Breast epithelium (tissue), 4 donors: ENCODE measurements around the gene CIAO1. TPM values are rescaled to one million over a fixed set of nuclear protein-coding genes. Genes with fewer than 3 reads are reported as not detected.
A peak's percentile ranks its signal among the peaks of the same experiment; 100 is the strongest.

Experiments used
- DNase-seq, 2 donors: peaks; one replicate each; pipeline ENCODE4 v3.0.0-alpha.2; 2019; ENCODE audit warnings: low spot score in 2 of 2
- H3K27ac ChIP-seq, 2 donors: fragments of 200-600 bp; sonication (generic) in 1 of 2; one replicate each; pipeline ENCODE4 v1.5.1; 2016 to 2019; ENCODE audit warnings: mild to moderate bottlenecking in 1 of 2
- H3K27me3 ChIP-seq, 2 donors: fragments of 200-600 bp; sonication (generic) in 1 of 2; one replicate each; pipeline versions ENCODE4 v1.5.1 to v1.6.0; 2017 to 2019; ENCODE audit warnings: control low read depth in 1 of 2, mild to moderate bottlenecking in 1 of 2
- H3K36me3 ChIP-seq: fragments of 200-600 bp; one replicate; pipeline ENCODE4 v1.5.1; 2019
- H3K4me1 ChIP-seq, 2 donors: fragments of 200-600 bp; sonication (generic); one replicate each; pipeline ENCODE4 v1.5.1; 2016 to 2019; ENCODE audit warnings: control low read depth in 1 of 2
- H3K4me3 ChIP-seq, 3 donors: fragments of 200-600 bp; sonication (generic); 1 replicate in 2 of 3; 2 replicates in 1 of 3; pipeline ENCODE4 v1.5.1; 2016 to 2019; ENCODE audit warnings: mild to moderate bottlenecking in 3 of 3, moderate library complexity in 2 of 3
- H3K9me3 ChIP-seq, 2 donors: fragments of 200-600 bp; sonication (generic) in 1 of 2; one replicate each; pipeline ENCODE4 v1.5.1; 2016 to 2019; ENCODE audit warnings: control low read depth in 1 of 2
- POLR2A ChIP-seq: fragments of 450-650 bp; IDR thresholded peaks from one replicate; pipeline ENCODE4 v1.6.1; 2016; ENCODE audit warnings: antibody characterized with exemption, mild to moderate bottlenecking, moderate library complexity
- POLR2AphosphoS5 ChIP-seq, 3 donors: sonication (generic); formaldehyde crosslinking; IDR thresholded peaks; one replicate each; pipeline ENCODE4 v1.6.1; 2017; ENCODE audit warnings: antibody characterized with exemption in 3 of 3
- intact Hi-C: fragments of 100-400 bp; cut with DNase I; formaldehyde crosslinking; loops from one replicate; pipeline ENCODE4 v1.15.1; 2023; ENCODE audit warnings: low total_unique reads
- total RNA-seq, 3 donors: library from RNA; depleted of rRNA; stranded (reverse); fragments of >200 nt; gene quantifications; one replicate each; pipeline ENCODE4 v1.1.0, GENCODE V29; 2016
- TF ChIP-seq, protein P1 (sequence below), 3 donors: fragments of 450-650 bp; IDR thresholded peaks; one replicate each; pipeline ENCODE4 v1.5.1; 2016 to 2017; ENCODE audit warnings: antibody characterized with exemption in 3 of 3, mild to moderate bottlenecking in 3 of 3, moderate library complexity in 3 of 3

The CIAO1 gene
- total RNA-seq, 3 donors from 2014 or later = 119 to 131 (median 127) TPM

- H3K9me3 ChIP-seq = no peaks in the 10 kb centered on the region
- intact Hi-C loops = loop anchor here (10.0 kb wide), 1 partner anchor 103 kb away; no protein-coding TSS in a partner anchor
- peaks cover 10% of the 10 kb centered on the region for H3K36me3 ChIP-seq
- DNase-seq = no peak
- no peak overlapping the region for H3K27ac ChIP-seq
- no peak for TF ChIP-seq POLR2A
- no peak for TF ChIP-seq POLR2AphosphoS5 (IDR thresholded peaks at IDR 0.05)
- TF ChIP-seq, protein P1, sequence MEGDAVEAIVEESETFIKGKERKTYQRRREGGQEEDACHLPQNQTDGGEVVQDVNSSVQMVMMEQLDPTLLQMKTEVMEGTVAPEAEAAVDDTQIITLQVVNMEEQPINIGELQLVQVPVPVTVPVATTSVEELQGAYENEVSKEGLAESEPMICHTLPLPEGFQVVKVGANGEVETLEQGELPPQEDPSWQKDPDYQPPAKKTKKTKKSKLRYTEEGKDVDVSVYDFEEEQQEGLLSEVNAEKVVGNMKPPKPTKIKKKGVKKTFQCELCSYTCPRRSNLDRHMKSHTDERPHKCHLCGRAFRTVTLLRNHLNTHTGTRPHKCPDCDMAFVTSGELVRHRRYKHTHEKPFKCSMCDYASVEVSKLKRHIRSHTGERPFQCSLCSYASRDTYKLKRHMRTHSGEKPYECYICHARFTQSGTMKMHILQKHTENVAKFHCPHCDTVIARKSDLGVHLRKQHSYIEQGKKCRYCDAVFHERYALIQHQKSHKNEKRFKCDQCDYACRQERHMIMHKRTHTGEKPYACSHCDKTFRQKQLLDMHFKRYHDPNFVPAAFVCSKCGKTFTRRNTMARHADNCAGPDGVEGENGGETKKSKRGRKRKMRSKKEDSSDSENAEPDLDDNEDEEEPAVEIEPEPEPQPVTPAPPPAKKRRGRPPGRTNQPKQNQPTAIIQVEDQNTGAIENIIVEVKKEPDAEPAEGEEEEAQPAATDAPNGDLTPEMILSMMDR (IDR thresholded peaks at IDR 0.05) = no peak
- peaks cover 0 to 6% of the 10 kb centered on the region in 2 donors for H3K4me1 ChIP-seq
- no peak overlapping the region for H3K4me3 ChIP-seq
- no peaks in the 10 kb centered on the region for H3K27me3 ChIP-seq
Measured at GRCh38 chr2:96301865-96302264, 35.8 kb downstream of the CIAO1 start.

GRCh38 chr2:96304606-96305005 lies 38.6 kb downstream of the CIAO1 start:
- Histone ChIP-seq H3K27ac (peak overlapping the region in 1 of 2 donors; percentile 87), H3K9me3 (no peaks in the 10 kb centered on the region), H3K4me3 (peak overlapping the region; percentile 81 to 91 (median 90)), H3K36me3 (no peaks in the 10 kb centered on the region), H3K4me1 (peaks cover 0 to 6% of the 10 kb centered on the region in 2 donors), H3K27me3 (no peaks in the 10 kb centered on the region)
- DNase-seq = no peak
- TF ChIP-seq POLR2AphosphoS5 (IDR thresholded peaks at IDR 0.05) = no peak
- TF ChIP-seq, protein P1 (IDR thresholded peaks at IDR 0.05) = no peak
- no peak for TF ChIP-seq POLR2A
- intact Hi-C loops = loop anchor here (10.0 kb wide), 1 partner anchor 100 kb away; no protein-coding TSS in a partner anchor

- peak within 1 kb of the TSS; percentile 87 to 91 for H3K27ac ChIP-seq
- peak within 1 kb of the TSS; percentile 81 to 91 (median 90) for H3K4me3 ChIP-seq
- no peaks in the 10 kb centered on the region for H3K36me3 ChIP-seq
- intact Hi-C loops = loop anchor here (10.0 kb wide), 1 partner anchor 99 kb away; no protein-coding TSS in a partner anchor
- H3K4me1 ChIP-seq = peaks cover 0 to 6% of the 10 kb centered on the region in 2 donors
- no peaks in the 10 kb centered on the region for H3K9me3 ChIP-seq
- peak; percentile 93 to 96 (median 95) for TF ChIP-seq POLR2AphosphoS5 (IDR thresholded peaks at IDR 0.05)
- TF ChIP-seq, protein P1 (IDR thresholded peaks at IDR 0.05) = no peak
- TF ChIP-seq POLR2A = peak; percentile 81
- H3K27me3 ChIP-seq = no peaks in the 10 kb centered on the region
- peak; percentile 79 to 83 for DNase-seq
Measured at GRCh38 chr2:96305091-96305978, 39.3 kb downstream of the CIAO1 start, which contains the start of gene SNRNP200. TSS of gene SNRNP200 (minus strand) at chr2:96305546. CDS start at chr2:96305437, 109 bp downstream.

GRCh38 chr2:96305979-96306308 lies 39.9 kb downstream of the CIAO1 start:
- peak overlapping the region; percentile 81 to 91 (median 90) for H3K4me3 ChIP-seq
- H3K27me3 ChIP-seq = no peaks in the 10 kb centered on the region
- peaks cover 0 to 6% of the 10 kb centered on the region in 2 donors for H3K4me1 ChIP-seq
- H3K36me3 ChIP-seq = no peaks in the 10 kb centered on the region
- DNase-seq = no peak
- H3K9me3 ChIP-seq = no peaks in the 10 kb centered on the region
- intact Hi-C loops = loop anchor here (10.0 kb wide), 1 partner anchor 99 kb away; no protein-coding TSS in a partner anchor
- H3K27ac ChIP-seq = peak overlapping the region; percentile 87 to 91
- no peak for TF ChIP-seq POLR2A
- TF ChIP-seq POLR2AphosphoS5 (IDR thresholded peaks at IDR 0.05) = no peak

DNA sequence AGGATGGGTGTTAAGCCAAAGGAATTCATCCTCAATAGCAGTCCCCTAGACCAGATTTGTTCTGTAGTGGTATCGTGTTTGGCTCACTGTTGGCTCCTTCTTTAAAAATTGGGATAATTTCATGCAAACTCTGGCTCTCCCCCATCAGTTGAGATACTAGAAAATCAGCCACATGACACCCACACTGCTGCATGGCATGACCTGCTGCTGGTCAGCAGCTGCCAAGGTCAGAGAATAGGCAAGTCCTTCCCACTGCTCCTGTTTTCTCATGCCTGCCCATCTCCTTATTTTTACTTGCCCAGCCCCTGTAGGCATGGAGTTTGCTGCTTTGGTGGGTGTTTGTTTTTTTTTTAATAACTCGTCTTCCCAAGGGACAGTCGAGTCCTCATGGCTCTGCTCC lies 40.3 kb downstream of the CIAO1 start:
- DNase-seq = no peak
- intact Hi-C loops = loop anchor here (10.0 kb wide), 1 partner anchor 98 kb away; no protein-coding TSS in a partner anchor
- H3K4me3 ChIP-seq = peak overlapping the region in 2 of 3 donors; percentile 81 to 91
- H3K36me3 ChIP-seq = no peaks in the 10 kb centered on the region
- H3K4me1 ChIP-seq = peaks cover 0 to 6% of the 10 kb centered on the region in 2 donors
- no peaks in the 10 kb centered on the region for H3K27me3 ChIP-seq
- peak overlapping the region; percentile 87 to 91 for H3K27ac ChIP-seq
- no peaks in the 10 kb centered on the region for H3K9me3 ChIP-seq
- TF ChIP-seq POLR2A = no peak

GRCh38 chr2:96308248-96308647 lies 42.2 kb downstream of the CIAO1 start:
- H3K27me3 ChIP-seq = no peaks in the 10 kb centered on the region
- H3K36me3 ChIP-seq = no peaks in the 10 kb centered on the region
- no peak for DNase-seq
- H3K27ac ChIP-seq = no peak overlapping the region
- peaks cover 0 to 6% of the 10 kb centered on the region in 2 donors for H3K4me1 ChIP-seq
- TF ChIP-seq POLR2A = no peak
- TF ChIP-seq POLR2AphosphoS5 (IDR thresholded peaks at IDR 0.05) = no peak
- TF ChIP-seq, protein P1 (IDR thresholded peaks at IDR 0.05) = no peak
- intact Hi-C loops = loop anchor here (10.0 kb wide), 1 partner anchor 97 kb away; no protein-coding TSS in a partner anchor
- no peak overlapping the region for H3K4me3 ChIP-seq
- H3K9me3 ChIP-seq = no peaks in the 10 kb centered on the region
